ENCODE results near the gene ZBTB40. TPM values are rescaled to one million over a fixed set of nuclear protein-coding genes. Genes with fewer than 3 reads are reported as not detected.
A peak's percentile ranks its signal among the peaks of the same experiment; 100 is the strongest.

Gene ZBTB40
- total and polyA plus RNA-seq, 7 donors, result 3.8 to 14.1 (median 10.0) TPM

GRCh38 chr1:22444856-22445255 lies 6.8 kb upstream of the ZBTB40 start:
- ATAC-seq, result no peak
- intact Hi-C loops (cut with DNase I), result no loop called here
- no peak for DNase-seq
- Histone ChIP-seq H3K9me3 (peaks cover 12% of the 10 kb centered on the region), H3K4me3 (no peak overlapping the region), H3K27ac (no peak overlapping the region), H3K27me3 (ENCODE audit: insufficient read depth in 3 of 3, low read length in 2 of 3) (no peaks in the 10 kb centered on the region), H3K4me1 (peaks cover 20% of the 10 kb centered on the region), H3K36me3 (ENCODE audit: insufficient read depth in 1 of 2, low read depth in 1 of 2) (no peaks in the 10 kb centered on the region)
- TF ChIP-seq, protein P1, sequence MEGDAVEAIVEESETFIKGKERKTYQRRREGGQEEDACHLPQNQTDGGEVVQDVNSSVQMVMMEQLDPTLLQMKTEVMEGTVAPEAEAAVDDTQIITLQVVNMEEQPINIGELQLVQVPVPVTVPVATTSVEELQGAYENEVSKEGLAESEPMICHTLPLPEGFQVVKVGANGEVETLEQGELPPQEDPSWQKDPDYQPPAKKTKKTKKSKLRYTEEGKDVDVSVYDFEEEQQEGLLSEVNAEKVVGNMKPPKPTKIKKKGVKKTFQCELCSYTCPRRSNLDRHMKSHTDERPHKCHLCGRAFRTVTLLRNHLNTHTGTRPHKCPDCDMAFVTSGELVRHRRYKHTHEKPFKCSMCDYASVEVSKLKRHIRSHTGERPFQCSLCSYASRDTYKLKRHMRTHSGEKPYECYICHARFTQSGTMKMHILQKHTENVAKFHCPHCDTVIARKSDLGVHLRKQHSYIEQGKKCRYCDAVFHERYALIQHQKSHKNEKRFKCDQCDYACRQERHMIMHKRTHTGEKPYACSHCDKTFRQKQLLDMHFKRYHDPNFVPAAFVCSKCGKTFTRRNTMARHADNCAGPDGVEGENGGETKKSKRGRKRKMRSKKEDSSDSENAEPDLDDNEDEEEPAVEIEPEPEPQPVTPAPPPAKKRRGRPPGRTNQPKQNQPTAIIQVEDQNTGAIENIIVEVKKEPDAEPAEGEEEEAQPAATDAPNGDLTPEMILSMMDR (IDR thresholded peaks at IDR 0.05), result no peak
- 82 to 90% (median 89%) methylated on average over 2 of the region's 2 CpGs for WGBS, 3 donors

- 13 to 20% (median 16%) methylated on average over 6 of the region's 6 CpGs for WGBS, 3 donors
- no peaks in the 10 kb centered on the region for H3K27me3 ChIP-seq (ENCODE audit: insufficient read depth in 3 of 3, low read length in 2 of 3)
- TF ChIP-seq, protein P1 (IDR thresholded peaks at IDR 0.05), result no peak
- no peaks in the 10 kb centered on the region for H3K36me3 ChIP-seq (ENCODE audit: insufficient read depth in 1 of 2, low read depth in 1 of 2)
- H3K4me3 ChIP-seq, result peak overlapping the region; percentile 41
- H3K27ac ChIP-seq, result peak overlapping the region; percentile 72
- no peaks in the 10 kb centered on the region for H3K9me3 ChIP-seq
- ATAC-seq (peak; percentile 51 to 69 (median 60)), DNase-seq (peak in 1 of 2 donors; percentile 63)
- intact Hi-C loops (cut with DNase I), result no loop called here
- peaks cover 22% of the 10 kb centered on the region for H3K4me1 ChIP-seq
Observed at GRCh38 chr1:22447621-22448111, 4.0 kb upstream of the ZBTB40 start.

DNA sequence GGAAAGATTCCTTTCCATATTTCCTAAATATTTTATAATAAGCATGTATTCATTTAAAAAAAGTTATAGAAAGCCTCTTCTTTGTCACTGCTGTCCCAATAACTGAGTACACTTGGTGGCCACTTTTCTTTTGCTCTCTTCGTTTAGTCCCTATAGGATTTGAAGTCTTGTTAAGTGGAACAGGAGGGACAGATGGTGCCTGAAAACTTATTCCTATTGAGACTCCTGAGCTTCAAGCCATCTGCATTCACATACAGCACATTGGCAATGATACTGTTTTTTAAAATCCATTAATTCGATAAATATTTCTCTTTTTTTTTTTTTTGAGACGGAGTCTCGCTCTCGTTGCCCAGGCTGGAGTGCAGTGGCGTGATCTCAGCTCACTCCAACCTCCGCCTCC lies 2.0 kb upstream of the ZBTB40 start:
- Histone ChIP-seq H3K27me3 (ENCODE audit: insufficient read depth in 3 of 3, low read length in 2 of 3) (no peaks in the 10 kb centered on the region), H3K36me3 (ENCODE audit: insufficient read depth in 1 of 2, low read depth in 1 of 2) (no peaks in the 10 kb centered on the region), H3K27ac (no peak overlapping the region), H3K9me3 (no peaks in the 10 kb centered on the region), H3K4me3 (no peak overlapping the region), H3K4me1 (peaks cover 41% of the 10 kb centered on the region)
- WGBS, 3 donors, result 82 to 85% (median 83%) methylated on average over 7 of the region's 7 CpGs
- no peak for DNase-seq
- TF ChIP-seq, protein P1 (IDR thresholded peaks at IDR 0.05), result no peak
- no peak for ATAC-seq
- intact Hi-C loops (cut with DNase I), result no loop called here

DNA sequence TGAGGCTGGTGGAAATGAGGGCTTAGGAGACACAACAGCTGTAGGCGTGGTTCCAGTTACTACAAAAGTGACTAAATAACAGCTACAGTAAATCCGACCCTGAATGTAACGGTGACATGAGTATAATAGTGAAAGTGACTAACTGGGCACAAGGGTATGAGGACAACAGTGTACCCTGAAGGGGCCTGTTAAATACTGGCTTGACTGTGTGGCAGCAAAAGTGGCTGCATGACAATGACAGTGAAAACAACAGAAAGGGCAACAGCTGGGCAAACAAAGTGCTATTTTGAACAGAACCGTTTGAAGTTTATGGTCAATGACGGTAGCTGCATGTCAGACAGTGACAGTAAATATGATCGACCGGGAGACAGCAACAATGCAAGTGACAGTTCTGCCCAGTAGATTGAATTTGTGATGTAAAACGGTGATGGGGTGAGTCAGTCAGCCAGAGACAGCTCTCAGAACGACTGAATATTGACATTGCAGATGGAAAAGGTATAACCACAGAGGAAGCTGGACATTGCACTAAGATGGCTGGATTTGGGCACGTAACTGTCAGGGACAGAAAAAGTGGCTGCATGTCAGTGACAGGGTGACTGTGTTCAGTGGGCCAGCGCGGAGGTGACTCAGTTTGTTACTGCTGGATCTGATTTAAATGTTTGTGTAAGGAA lies 1.2 kb upstream of the ZBTB40 start:
- ATAC-seq (no peak), DNase-seq (no peak)
- peak overlapping the region; percentile 88 for H3K27ac ChIP-seq
- H3K4me1 ChIP-seq, result peaks cover 46% of the 10 kb centered on the region
- H3K4me3 ChIP-seq, result no peak overlapping the region
- 55 to 64% (median 60%) methylated on average over 12 of the region's 12 CpGs for WGBS, 3 donors
- TF ChIP-seq, protein P1 (IDR thresholded peaks at IDR 0.05), result no peak
- no peaks in the 10 kb centered on the region for H3K27me3 ChIP-seq (ENCODE audit: insufficient read depth in 3 of 3, low read length in 2 of 3)
- intact Hi-C loops (cut with DNase I), result no loop called here
- H3K36me3 ChIP-seq (ENCODE audit: insufficient read depth in 1 of 2, low read depth in 1 of 2), result no peaks in the 10 kb centered on the region
- H3K9me3 ChIP-seq, result no peaks in the 10 kb centered on the region

Measured in psoas muscle (tissue), 8 donors.